Measurements from ENCODE around the gene DHX34. TPM values are rescaled to one million over a fixed set of nuclear protein-coding genes. Genes with fewer than 3 reads are reported as not detected.
"Not testable (repeated sequence)": the region's sequence is repeated elsewhere in the genome, so short reads cannot be mapped to it uniquely, and the experiment has no call there.

DHX34 gene
- total and polyA plus RNA-seq, 2 experiments from 2014 or later, result 7.7 to 11.0 TPM

GRCh38 chr19:47331490-47331889 is 17.6 kb upstream of the DHX34 start:
- 85 to 90% methylated on average over 5 to 6 of the region's 6 CpGs for WGBS, 2 experiments (ENCODE audit: low coverage in 1 of 2, low lambda C conversion rate in 2 of 2, missing lambda C conversion rate in 2 of 2)
- no peak overlapping the region for H3K9ac ChIP-seq
- H3K4me2 ChIP-seq (ENCODE audit: unreplicated experiment), result no peak overlapping the region
- TF ChIP-seq EZH2 (IDR thresholded peaks at IDR 0.05; ENCODE audit: insufficient read depth, poor library complexity, severe bottlenecking) (no peak), EZH2phosphoT487 (IDR thresholded peaks at IDR 0.05; ENCODE audit: insufficient read depth, low read depth) (no peak)
- H3K4me3 ChIP-seq, result no peak overlapping the region
- no peaks in the 10 kb centered on the region for H4K20me1 ChIP-seq (ENCODE audit: insufficient read depth)
- H3K4me1 ChIP-seq (ENCODE audit: insufficient read depth), result no peaks in the 10 kb centered on the region
- H3K27ac ChIP-seq, result no peak overlapping the region
- no peaks in the 10 kb centered on the region for H3K9me3 ChIP-seq (ENCODE audit: low read depth)
- no peaks in the 10 kb centered on the region for H3K36me3 ChIP-seq (ENCODE audit: low read depth)
- H2AFZ ChIP-seq, result peak overlapping the region; percentile 87
- in situ Hi-C loops (cut with MboI), result no loop called here
- no peaks in the 10 kb centered on the region for H3K27me3 ChIP-seq (replicated peaks; ENCODE audit: insufficient read depth)
- H3K9me2 ChIP-seq (ENCODE audit: insufficient read depth), result no peaks in the 10 kb centered on the region
- no peaks in the 10 kb centered on the region for H3F3A ChIP-seq (ENCODE audit: insufficient read depth)
- DNase-seq, result no peak
- H3K79me2 ChIP-seq (ENCODE audit: insufficient read depth), result no peaks in the 10 kb centered on the region

GRCh38 chr19:47331931-47332547 is 17.1 kb upstream of the DHX34 start, which contains the start of gene C5AR2:
Gene C5AR2, plus strand, starts transcription at chr19:47332175. Its CDS starts 8,625 bp downstream, at chr19:47340800.
- no peak within 1 kb of the TSS for H3K27ac ChIP-seq
- no peaks in the 10 kb centered on the region for H3F3A ChIP-seq (ENCODE audit: insufficient read depth)
- H4K20me1 ChIP-seq (ENCODE audit: insufficient read depth), result no peaks in the 10 kb centered on the region
- H3K4me3 ChIP-seq, result peak within 1 kb of the TSS; percentile 64
- DNase-seq, result peak; percentile 61
- no peaks in the 10 kb centered on the region for H3K79me2 ChIP-seq (ENCODE audit: insufficient read depth)
- no peaks in the 10 kb centered on the region for H3K9me2 ChIP-seq (ENCODE audit: insufficient read depth)
- TF ChIP-seq EZH2 (IDR thresholded peaks at IDR 0.05; ENCODE audit: insufficient read depth, poor library complexity, severe bottlenecking) (no peak), EZH2phosphoT487 (IDR thresholded peaks at IDR 0.05; ENCODE audit: insufficient read depth, low read depth) (no peak)
- H3K27me3 ChIP-seq (replicated peaks; ENCODE audit: insufficient read depth), result no peaks in the 10 kb centered on the region
- in situ Hi-C loops (cut with MboI), result no loop called here
- H3K9ac ChIP-seq, result peak within 1 kb of the TSS; percentile 73
- H3K9me3 ChIP-seq (ENCODE audit: low read depth), result no peaks in the 10 kb centered on the region
- WGBS, 2 experiments (ENCODE audit: low coverage in 1 of 2, low lambda C conversion rate in 2 of 2, missing lambda C conversion rate in 2 of 2), result 13% methylated on average over 18 of the region's 18 CpGs
- H3K36me3 ChIP-seq (ENCODE audit: low read depth), result no peaks in the 10 kb centered on the region
- H2AFZ ChIP-seq, result peak within 1 kb of the TSS; percentile 87
- H3K4me2 ChIP-seq (ENCODE audit: unreplicated experiment), result peak within 1 kb of the TSS; percentile 78
- H3K4me1 ChIP-seq (ENCODE audit: insufficient read depth), result no peaks in the 10 kb centered on the region

- H3K27me3 ChIP-seq (replicated peaks; ENCODE audit: insufficient read depth); H3K79me2 ChIP-seq (ENCODE audit: insufficient read depth); H3K9ac ChIP-seq; H3K9me3 ChIP-seq (ENCODE audit: low read depth); DNase-seq; H3K27ac ChIP-seq; H3F3A ChIP-seq (ENCODE audit: insufficient read depth); H3K9me2 ChIP-seq (ENCODE audit: insufficient read depth); in situ Hi-C loops (cut with MboI); H3K4me2 ChIP-seq (ENCODE audit: unreplicated experiment); H4K20me1 ChIP-seq (ENCODE audit: insufficient read depth); H3K4me1 ChIP-seq (ENCODE audit: insufficient read depth); H2AFZ ChIP-seq; H3K36me3 ChIP-seq (ENCODE audit: low read depth); H3K4me3 ChIP-seq: not testable (repeated sequence)
- 80 to 88% methylated on average over 18 of the region's 18 CpGs for WGBS, 2 experiments (ENCODE audit: low coverage in 1 of 2, low lambda C conversion rate in 2 of 2, missing lambda C conversion rate in 2 of 2)
Measured at GRCh38 chr19:47336765-47337718, 12.1 kb upstream of the DHX34 start.

- Histone ChIP-seq H3F3A (ENCODE audit: insufficient read depth) (no peaks in the 10 kb centered on the region), H3K9me3 (ENCODE audit: low read depth) (no peaks in the 10 kb centered on the region), H4K20me1 (ENCODE audit: insufficient read depth) (no peaks in the 10 kb centered on the region), H3K9ac (no peak overlapping the region), H3K9me2 (ENCODE audit: insufficient read depth) (no peaks in the 10 kb centered on the region), H3K79me2 (ENCODE audit: insufficient read depth) (no peaks in the 10 kb centered on the region), H3K4me2 (ENCODE audit: unreplicated experiment) (no peak overlapping the region), H3K27ac (no peak overlapping the region), H3K4me3 (no peak overlapping the region), H3K36me3 (ENCODE audit: low read depth) (no peaks in the 10 kb centered on the region), H2AFZ (no peak overlapping the region), H3K4me1 (ENCODE audit: insufficient read depth) (no peaks in the 10 kb centered on the region), H3K27me3 (replicated peaks; ENCODE audit: insufficient read depth) (no peaks in the 10 kb centered on the region)
- TF ChIP-seq EZH2 (IDR thresholded peaks at IDR 0.05; ENCODE audit: insufficient read depth, poor library complexity, severe bottlenecking), result no peak
- no peak for TF ChIP-seq EZH2phosphoT487 (IDR thresholded peaks at IDR 0.05; ENCODE audit: insufficient read depth, low read depth)
- in situ Hi-C loops (cut with MboI), result no loop called here
- WGBS, 2 experiments (ENCODE audit: low coverage in 1 of 2, low lambda C conversion rate in 2 of 2, missing lambda C conversion rate in 2 of 2), result 75 to 77% methylated on average over 10 of the region's 10 CpGs
- no peak for DNase-seq
Measured at GRCh38 chr19:47339196-47339880, 9.8 kb upstream of the DHX34 start.
